Measurements from ENCODE around the gene MCOLN1. TPM values are rescaled to one million over a fixed set of nuclear protein-coding genes. Genes with fewer than 3 reads are reported as not detected.

The MCOLN1 gene
- total RNA-seq, 1 experiment from 2014 or later: 10.2 TPM

GRCh38 chr19:7515110-7515644, 7.2 kb upstream of the MCOLN1 start:
- ChIA-PET CTCF (no interaction called here), POLR2A (ENCODE audit: unreplicated experiment) (interaction anchor here (1.0 kb wide), 1 partner anchor 17 kb away, joined by 4 read pairs; no protein-coding TSS in a partner anchor)
- ATAC-seq (no peak), DNase-seq (no peak)
- peak overlapping the region; percentile 75 for H3K4me2 ChIP-seq (ENCODE audit: low read length)
- peak overlapping the region; percentile 73 for H3K9ac ChIP-seq (ENCODE audit: low read length)
- TF ChIP-seq EZH2phosphoT487 (IDR thresholded peaks at IDR 0.05; ENCODE audit: borderline replicate concordance, low read length): no peak
- no peak for TF ChIP-seq EZH2 (IDR thresholded peaks at IDR 0.05; ENCODE audit: low read length, unreplicated experiment)
- TF ChIP-seq CTCF (conservative IDR thresholded peaks at IDR 0.05; ENCODE audit: low read depth, low read length): no peak
- no peaks in the 10 kb centered on the region for H3K9me2 ChIP-seq (replicated peaks; ENCODE audit: low read length)
- no peaks in the 10 kb centered on the region; the same call in 1 of the 2 replicates for H3K79me2 ChIP-seq (ENCODE audit: low read length)
- H3K4me1 ChIP-seq (ENCODE audit: insufficient read depth, low read length): peaks cover 13% of the 10 kb centered on the region
- H3K27ac ChIP-seq (ENCODE audit: low read length): no peak overlapping the region; the same call in 1 of the 2 replicates
- no peaks in the 10 kb centered on the region for H3K27me3 ChIP-seq (ENCODE audit: low read length)
- no peaks in the 10 kb centered on the region for H4K20me1 ChIP-seq (ENCODE audit: low read length)
- no peaks in the 10 kb centered on the region for H3K9me3 ChIP-seq (ENCODE audit: low read length)
- intact Hi-C loops (cut with micrococcal nuclease): no loop called here
- no peaks in the 10 kb centered on the region for H3K36me3 ChIP-seq (ENCODE audit: low read depth, low read length)
- TSS peak; percentile 96 for BruUV-seq (replicated peaks)
- peak overlapping the region; percentile 95 for H2AFZ ChIP-seq (ENCODE audit: low read length)
- peak overlapping the region; percentile 64 for H3K4me3 ChIP-seq (ENCODE audit: low read length)
- H3F3A ChIP-seq (ENCODE audit: low read length, unreplicated experiment): no peaks in the 10 kb centered on the region

DNA sequence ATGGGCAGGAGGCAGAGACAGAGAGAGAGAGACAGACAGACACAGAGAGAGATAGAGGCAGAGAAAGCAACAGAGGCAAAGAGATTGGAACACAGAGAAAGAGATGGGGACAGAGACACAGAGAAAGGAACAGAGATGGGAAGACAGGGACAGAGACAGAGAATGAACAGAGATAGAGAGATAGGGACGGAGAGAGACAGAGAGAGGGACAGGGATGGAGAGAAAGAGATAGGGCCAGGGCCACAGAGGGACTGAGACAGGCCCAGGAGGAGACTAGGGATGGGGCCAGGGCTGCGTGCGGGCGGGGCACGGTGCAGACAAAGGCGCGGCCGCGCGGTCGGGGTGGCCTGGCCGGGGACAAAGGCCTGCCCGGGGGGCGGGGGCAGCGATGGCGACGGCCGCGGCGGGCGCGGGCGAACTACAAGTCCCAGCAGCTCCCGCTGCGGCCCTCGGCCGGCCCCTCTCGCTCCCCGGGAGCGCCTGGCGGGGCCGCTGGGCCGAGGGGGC, 6.7 kb upstream of the MCOLN1 start, which contains the start of gene ZNF358:
Gene ZNF358, plus strand, starts transcription at position 459 of the 507 bp plus-strand sequence. CDS start 3,140 bp downstream, outside the sequence.
- POLR2A ChIA-PET (ENCODE audit: unreplicated experiment): interaction anchor here (0.6 to 1.0 kb wide), 2 partner anchors 16 to 149 kb away, joined by 3 to 4 read pairs; no protein-coding TSS in a partner anchor
- DNase-seq: peak; percentile 69
- intact Hi-C loops (cut with micrococcal nuclease): no loop called here

More for the DNA sequence above, 6.7 kb upstream of the MCOLN1 start, which contains the start of gene ZNF358:
- Histone ChIP-seq H3K36me3 (ENCODE audit: low read depth, low read length) (no peaks in the 10 kb centered on the region), H4K20me1 (ENCODE audit: low read length) (no peaks in the 10 kb centered on the region), H2AFZ (ENCODE audit: low read length) (peak within 1 kb of the TSS; percentile 95), H3K4me3 (ENCODE audit: low read length) (peak within 1 kb of the TSS; percentile 70), H3K9ac (ENCODE audit: low read length) (peak within 1 kb of the TSS; percentile 82), H3K9me3 (ENCODE audit: low read length) (no peaks in the 10 kb centered on the region), H3K27ac (ENCODE audit: low read length) (no peak within 1 kb of the TSS; the same call in 1 of the 2 replicates), H3K4me1 (ENCODE audit: insufficient read depth, low read length) (peaks cover 13% of the 10 kb centered on the region), H3K79me2 (ENCODE audit: low read length) (no peaks in the 10 kb centered on the region; the same call in 1 of the 2 replicates), H3F3A (ENCODE audit: low read length, unreplicated experiment) (no peaks in the 10 kb centered on the region), H3K9me2 (replicated peaks; ENCODE audit: low read length) (no peaks in the 10 kb centered on the region), H3K4me2 (ENCODE audit: low read length) (peak within 1 kb of the TSS; percentile 97), H3K27me3 (ENCODE audit: low read length) (no peaks in the 10 kb centered on the region)
- BruUV-seq (replicated peaks): no TSS peak
- CTCF ChIA-PET: interaction anchor here (0.7 kb wide), 1 partner anchor 48 kb away, joined by 3 read pairs; no protein-coding TSS in a partner anchor
- ATAC-seq: peak; percentile 96
- TF ChIP-seq EZH2 (IDR thresholded peaks at IDR 0.05; ENCODE audit: low read length, unreplicated experiment): no peak
- no peak for TF ChIP-seq EZH2phosphoT487 (IDR thresholded peaks at IDR 0.05; ENCODE audit: borderline replicate concordance, low read length)
- TF ChIP-seq CTCF (conservative IDR thresholded peaks at IDR 0.05; ENCODE audit: low read depth, low read length): no peak

All from PC-3 (cell line).